ENCODE results near the gene NOL7.

NOL7 gene

GRCh38 chr6:13600036-13600435, 15.1 kb upstream of the NOL7 start:
- no peak for DNase-seq

GRCh38 chr6:13604135-13604534, 11.0 kb upstream of the NOL7 start:
- no peak for DNase-seq

DNA sequence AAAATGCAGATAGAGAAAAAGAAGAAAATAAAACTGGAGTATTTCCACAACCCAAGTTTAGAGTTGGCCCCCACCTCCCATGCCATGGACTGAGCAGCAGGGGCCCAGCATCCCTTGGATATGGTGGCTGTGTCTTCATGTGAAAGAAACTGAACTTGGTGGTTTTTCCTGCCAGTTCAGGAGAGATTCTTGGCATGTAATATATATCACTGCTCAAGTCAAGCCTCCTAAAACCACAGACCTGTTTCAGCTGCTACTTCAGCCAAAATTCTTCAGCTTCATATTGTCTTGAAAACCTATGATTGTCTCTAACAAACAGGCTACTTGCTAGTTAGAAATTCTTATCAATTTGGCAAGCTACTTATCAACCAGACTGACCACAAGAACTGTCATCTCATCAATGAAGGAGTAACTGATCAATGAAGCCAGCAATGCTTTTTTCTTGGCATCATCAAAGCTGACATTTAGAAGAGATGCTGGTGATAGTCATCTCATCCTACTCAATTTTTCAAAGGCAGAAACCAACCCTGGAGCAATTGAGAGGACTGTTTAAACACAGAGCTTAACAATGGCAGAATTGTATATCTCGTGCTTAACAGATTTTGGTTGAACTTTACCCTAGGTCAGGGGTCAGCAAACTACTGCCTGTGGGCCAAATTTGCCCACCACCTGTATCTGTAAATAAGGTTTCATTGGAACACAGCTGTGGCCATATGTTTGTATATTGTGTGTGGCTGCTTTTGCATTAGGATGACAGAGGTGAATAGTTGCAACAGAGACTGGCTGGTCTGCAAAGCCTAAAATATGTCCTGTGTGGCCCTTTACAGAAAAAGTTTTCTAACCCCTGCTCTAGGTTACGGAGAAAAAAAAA, 10.4 kb upstream of the NOL7 start:
- DNase-seq, result no peak

GRCh38 chr6:13605634-13606033, 9.5 kb upstream of the NOL7 start:
- no peak for DNase-seq

DNA sequence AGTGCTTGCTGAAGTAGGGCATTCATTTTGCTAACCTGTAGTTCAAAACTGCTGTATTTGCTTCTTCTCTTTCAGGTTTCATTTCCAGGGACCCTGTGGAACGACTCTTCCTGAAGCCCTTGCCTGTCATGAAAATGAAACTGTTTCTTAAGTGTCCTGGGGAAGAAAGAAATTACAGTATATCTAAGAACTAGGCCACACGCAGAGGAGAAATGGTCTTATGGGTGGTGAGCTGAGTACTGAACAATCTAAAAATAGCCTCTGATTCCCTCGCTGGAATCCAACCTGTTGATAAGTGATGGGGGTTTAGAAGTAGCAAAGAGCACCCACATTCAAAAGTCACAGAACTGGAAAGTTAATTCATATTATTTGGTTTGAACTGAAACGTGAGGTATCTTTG, 3.4 kb upstream of the NOL7 start:
- DNase-seq, result no peak

DNA sequence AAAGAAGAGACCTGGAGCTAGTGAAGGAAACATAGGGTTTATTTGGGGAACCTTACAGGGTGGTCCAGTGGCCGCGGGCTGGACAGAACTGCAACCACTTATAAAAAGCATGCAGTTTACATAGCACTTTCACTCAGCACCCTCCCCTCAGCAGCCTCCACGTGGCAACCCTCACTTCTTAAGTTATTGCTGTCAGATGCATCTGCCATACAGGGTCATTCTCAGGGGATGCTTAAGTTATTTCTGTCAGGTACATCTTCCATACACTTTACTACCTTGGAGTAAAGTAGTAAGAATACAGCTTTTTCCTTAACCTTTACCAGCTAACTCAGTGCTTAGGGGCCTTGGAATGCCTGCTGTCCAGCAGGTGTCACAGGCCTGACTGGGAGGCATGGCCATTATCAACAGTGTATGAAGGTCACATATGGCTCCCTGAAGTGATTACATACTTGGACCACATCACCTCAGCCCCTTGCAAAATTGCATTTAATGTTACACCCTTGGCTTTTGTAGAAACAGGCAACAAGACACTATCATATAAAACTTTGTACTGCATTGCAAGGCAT, 2.0 kb upstream of the NOL7 start:
- DNase-seq, result no peak

GRCh38 chr6:13614126-13614925, 809 bp upstream of the NOL7 start:
- DNase-seq, result peak; percentile 77

DNA sequence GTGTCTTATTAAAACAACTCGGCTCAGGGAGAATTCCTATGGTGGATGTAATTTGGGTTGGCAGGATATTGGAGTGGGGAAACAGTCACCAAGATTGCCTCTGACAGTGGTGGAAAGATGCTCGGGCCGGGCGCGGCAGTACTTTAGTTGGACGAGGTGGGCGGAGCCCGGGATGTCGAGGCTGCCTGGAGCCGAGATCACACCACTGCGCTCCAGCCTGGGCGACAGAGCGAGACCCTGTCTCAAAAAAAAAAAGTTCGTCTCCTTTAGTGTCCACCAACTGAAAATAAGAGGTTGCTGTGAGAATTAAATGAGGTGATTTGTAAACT, 621 bp downstream of the NOL7 start:
- peak; percentile 77 for DNase-seq

GRCh38 chr6:13617066-13617465, 1.9 kb downstream of the NOL7 start:
- DNase-seq, result no peak

DNA sequence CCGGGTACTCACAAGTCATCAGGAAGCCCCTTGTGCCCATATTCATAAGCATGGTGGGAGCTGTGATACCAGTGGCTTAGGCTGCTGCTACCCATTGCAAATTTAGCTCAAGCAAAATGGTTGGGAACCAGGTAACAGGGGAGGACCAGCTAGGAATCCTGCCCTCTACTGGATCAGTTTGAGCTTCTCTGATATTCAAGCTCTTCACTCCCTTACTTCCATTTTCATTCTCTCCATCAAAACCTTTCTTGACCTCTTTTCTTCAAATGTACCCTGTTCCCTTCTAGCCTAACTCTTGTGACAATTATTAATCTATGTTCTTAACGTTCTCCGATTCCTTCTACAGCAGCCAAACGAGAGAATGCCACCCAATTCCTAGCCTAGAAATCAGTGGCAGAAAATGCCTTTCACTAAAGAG, 9.7 kb downstream of the NOL7 start:
- no peak for DNase-seq

- DNase-seq, result no peak
These were observed 14.5 kb downstream of the NOL7 start for GRCh38 chr6:13629459-13630116.

DNA sequence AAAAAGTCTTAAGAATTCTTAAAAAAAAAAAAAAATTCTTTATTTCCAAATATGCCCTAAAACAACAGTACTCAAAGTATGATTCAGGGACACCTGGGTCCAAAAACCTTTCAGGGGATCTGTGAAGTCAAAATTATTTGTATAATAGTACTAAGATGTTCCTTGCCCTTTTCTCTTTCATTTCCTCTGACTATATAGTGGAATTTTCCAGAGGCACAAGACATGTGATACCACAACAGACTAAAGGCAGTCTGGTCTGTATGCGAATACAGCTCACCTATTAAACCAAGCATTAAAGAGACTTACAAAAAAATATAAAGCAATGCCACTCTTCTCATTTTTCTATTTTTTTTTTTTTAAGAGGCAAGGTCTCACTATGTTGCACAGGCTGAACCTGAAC, 15.4 kb downstream of the NOL7 start:
- DNase-seq, result no peak

GRCh38 chr6:13633343-13633742, 18.2 kb downstream of the NOL7 start:
- DNase-seq, result no peak

DNA sequence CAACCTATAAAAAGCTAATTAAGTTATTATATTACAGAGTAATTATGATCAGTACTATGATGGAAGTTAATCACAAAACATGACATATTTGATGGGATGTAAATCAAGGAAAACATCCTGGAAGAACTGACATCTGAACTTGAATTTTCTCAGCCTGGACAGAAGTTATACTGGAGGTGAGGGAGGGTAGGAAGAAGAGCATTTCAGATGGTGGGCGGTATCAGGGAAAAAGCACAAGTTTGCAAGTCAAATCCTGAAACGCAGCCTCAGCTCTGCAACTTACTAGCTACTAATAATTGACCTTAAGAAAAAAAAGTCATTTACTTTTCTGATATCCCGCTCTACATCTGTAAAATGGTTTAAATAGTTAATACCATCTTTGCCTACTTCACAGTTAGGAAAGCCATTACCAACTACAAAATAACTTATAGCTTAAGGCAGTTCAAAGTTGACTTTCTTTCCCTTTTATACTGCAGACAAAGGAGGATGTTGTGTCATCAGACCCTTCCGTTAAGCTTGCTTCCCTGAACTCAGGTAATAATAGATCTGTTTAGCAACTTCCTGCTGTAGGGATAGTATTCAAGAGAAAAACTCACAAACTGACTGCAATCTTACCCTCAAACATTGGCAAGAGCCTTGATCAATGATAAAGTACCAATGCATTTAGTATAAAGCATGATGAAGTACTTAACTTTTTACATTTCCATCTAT, 21.0 kb downstream of the NOL7 start:
- DNase-seq, result no peak

DNA sequence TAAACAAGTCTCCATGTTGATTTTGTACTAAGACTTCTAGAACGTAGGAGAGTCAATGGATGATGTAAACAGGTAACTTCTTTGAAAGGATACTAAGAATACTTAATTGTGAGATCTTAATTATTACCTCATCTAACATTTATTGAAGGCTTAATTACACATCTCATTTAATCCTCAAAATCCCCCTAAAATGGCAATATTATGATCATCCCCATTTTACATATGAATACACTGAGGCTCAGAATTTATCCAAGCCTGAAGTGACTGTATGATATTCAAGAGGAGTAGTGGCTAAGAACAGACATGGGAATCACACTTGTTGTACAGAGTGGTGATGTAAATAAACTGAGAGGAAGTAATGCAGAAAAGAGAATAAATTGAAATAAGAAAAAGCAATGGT, 22.9 kb downstream of the NOL7 start:
- DNase-seq, result no peak

DNA sequence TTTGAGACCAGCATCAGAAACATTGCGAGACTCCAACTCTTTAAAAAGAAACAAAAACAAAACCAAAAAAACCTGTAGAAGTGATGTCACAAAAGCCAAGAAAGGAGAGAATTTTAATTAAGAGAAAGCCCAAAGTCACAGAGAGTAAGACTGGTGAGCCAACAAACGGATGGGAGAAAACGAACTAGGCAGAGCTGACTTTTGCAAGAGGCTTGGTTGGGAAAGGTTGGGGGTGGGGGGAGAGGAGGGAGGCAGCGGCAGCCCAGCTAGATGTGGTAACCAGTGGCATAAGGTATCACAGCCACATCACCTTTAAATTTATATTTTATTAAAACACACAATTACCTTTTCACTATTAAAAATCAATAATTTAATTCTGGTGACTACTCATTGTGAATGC, 23.5 kb downstream of the NOL7 start:
- no peak for DNase-seq

GRCh38 chr6:13641315-13641714, 26.2 kb downstream of the NOL7 start:
- no peak for DNase-seq

GRCh38 chr6:13643125-13643524, 28.0 kb downstream of the NOL7 start:
- no peak for DNase-seq

DNA sequence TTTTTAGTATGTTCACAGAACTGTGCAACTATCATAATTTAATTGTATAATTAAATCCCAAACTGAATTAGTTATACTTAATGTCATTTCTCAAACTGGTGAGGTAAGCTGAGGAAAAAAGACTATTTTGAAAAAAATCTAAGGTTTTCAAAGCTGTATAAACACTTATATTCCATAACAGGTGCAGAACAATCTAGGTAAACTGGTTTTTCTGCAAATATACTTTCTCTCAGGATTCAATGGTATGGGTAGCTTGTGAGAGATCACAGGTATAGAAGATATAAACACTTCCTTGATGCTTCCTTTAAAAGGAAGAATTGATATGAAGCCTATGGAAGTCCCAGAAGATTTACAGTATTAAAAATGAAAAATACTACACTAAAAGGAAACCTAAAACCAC, 33.7 kb downstream of the NOL7 start:
- no peak for DNase-seq

- no peak for DNase-seq
These were observed 34.3 kb downstream of the NOL7 start for GRCh38 chr6:13649393-13649792.

GRCh38 chr6:13653296-13653695, 38.2 kb downstream of the NOL7 start:
- no peak for DNase-seq

GRCh38 chr6:13654496-13654895, 39.4 kb downstream of the NOL7 start:
- DNase-seq, result no peak

- DNase-seq, result no peak
These were observed 40.6 kb downstream of the NOL7 start for GRCh38 chr6:13655700-13656099.
